Smooth muscle cell of the pulmonary artery (primary cell): ENCODE measurements around the gene MOSMO. TPM values are rescaled to one million over a fixed set of nuclear protein-coding genes. Genes with fewer than 3 reads are reported as not detected.

Experiments
- total RNA-seq: library from RNA; depleted of rRNA; stranded (reverse); fragments of >200 nt; gene quantifications from 2 replicates; pipeline ENCODE4 v1.2.3, GENCODE V29; 2014

Gene MOSMO
- total RNA-seq: 13.7 and 14.7 TPM in 2 replicates

GRCh38 chr16:22007509-22008214 is at the start of gene MOSMO:
TSS of gene MOSMO (plus strand) at chr16:22008111. CDS start at chr16:22008302, 191 bp downstream.

GRCh38 chr16:22092143-22092933 is 84.4 kb downstream of the MOSMO start, which contains the start of gene VWA3A:
TSS of gene VWA3A (plus strand) at chr16:22092541. CDS start at chr16:22092638, 97 bp downstream.

Other genes with a start within 250 kb of the MOSMO start
- 30.2 and 53.8 TPM in 2 replicates for gene NPIPB4, start 150.4 kb upstream of the MOSMO start, total RNA-seq
- gene UQCRC2, start 54.8 kb upstream of the MOSMO start, total RNA-seq: 143 and 156 TPM in 2 replicates
- gene PDZD9, start 7.0 kb upstream of the MOSMO start, total RNA-seq: not detected in 2 replicates
- under 0.01 and 0.03 TPM in 2 replicates for gene VWA3A, start 84.4 kb downstream of the MOSMO start, total RNA-seq
- gene SDR42E2, start 154.4 kb downstream of the MOSMO start, total RNA-seq: not detected in 2 replicates
- 25.3 and 37.9 TPM in 2 replicates for gene EEF2K, start 198.2 kb downstream of the MOSMO start, total RNA-seq